GM18951 (cell line): ENCODE results near the gene CEP128.

Experiments used
- POLR2A ChIP-seq: IDR thresholded peaks from 4 replicates; pipeline ENCODE4 v1.6.1; 2011; ENCODE audit warnings: mild to moderate bottlenecking; ENCODE audit not compliant: insufficient read length, insufficient read depth; ENCODE audit errors: extremely low read depth
- in situ Hi-C: fragments of 300-500 bp; cut with MboI; formaldehyde crosslinking; loops from one replicate; pipeline ENCODE4 v1.12.0; 2022; ENCODE audit warnings: low sequenced_read_pairs, mixed read lengths, inconsistent platforms; ENCODE audit not compliant: unreplicated experiment

CEP128 gene

DNA sequence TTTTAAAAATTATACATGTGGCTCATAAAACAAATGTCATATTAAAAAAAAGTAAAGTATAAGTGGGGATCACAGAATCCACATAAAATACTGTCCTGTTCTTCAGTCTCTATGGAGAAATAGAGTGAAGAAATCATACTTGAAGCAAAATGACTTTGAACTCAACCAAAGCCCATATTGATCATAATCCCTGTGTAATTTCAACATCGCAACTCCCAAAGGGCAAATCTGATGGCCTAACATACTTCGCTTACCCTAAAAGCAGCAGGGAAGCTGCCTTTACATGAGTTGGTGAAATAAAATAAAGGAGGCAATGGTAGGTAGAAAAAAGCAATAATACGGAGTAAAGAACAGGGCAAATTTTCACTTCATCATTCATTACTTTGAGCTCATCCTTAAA lies 101.8 kb downstream of the CEP128 start:
- no peak for TF ChIP-seq POLR2A
- in situ Hi-C loops: loop anchor here (25.0 kb wide), 2 partner anchors 652 to 777 kb away; no protein-coding TSS in a partner anchor

DNA sequence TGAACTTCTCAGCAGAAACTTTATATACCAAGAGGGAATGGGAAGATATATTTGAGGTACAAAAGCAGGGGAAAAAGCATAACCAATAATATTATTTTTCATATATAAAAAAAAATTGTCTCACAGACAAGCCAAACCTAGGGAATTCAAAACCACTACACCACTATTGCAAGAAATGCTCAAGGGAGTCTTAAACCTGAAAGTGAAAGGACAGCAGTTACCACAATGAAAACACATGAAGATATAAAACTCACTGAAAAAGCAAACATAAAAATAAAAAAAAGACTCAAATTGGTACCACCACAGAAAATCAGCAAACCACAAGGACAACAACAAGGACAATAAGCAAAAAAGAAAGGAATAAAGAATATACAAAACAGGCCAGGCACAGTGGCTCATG lies 131.9 kb downstream of the CEP128 start:
- TF ChIP-seq POLR2A: no peak
- in situ Hi-C loops: no loop called here

DNA sequence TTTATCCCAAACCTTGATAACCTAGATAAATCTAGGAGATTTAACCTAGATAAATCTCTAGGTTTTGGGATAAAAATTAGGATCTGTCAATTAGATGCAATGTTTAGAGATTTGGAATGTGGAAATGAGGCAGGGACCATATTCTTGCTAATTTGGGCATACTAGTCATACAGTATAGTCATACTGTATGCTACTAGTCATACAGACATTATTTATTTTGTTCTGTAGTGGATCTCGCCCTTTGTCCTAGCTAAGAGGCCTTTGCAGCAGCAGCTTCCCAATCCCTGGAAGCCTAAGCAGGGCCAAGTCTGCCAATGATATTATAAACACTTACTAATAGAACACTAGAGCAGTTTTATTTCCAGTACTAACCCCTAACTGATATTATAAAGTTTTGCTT lies 136.4 kb downstream of the CEP128 start:
- in situ Hi-C loops: no loop called here
- no peak for TF ChIP-seq POLR2A

DNA sequence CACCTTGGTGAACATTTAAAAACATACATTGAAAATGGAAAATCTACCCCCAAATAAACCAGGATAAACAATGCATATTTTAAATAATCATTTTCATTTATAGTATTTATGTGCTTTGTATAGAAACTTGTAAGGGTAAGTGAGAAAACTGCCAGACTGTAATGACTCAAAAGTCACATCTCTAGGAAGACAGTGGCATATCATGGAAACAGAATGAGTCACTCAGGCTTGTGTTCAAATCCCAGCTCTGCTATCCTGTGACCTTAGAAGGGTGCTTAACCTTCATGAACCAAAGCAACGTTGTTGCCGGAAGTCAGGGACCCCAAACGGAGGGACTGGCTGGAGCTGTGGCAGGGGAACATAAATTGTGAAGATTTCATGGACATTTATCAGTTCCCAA lies 142.7 kb downstream of the CEP128 start:
- in situ Hi-C loops: no loop called here
- no peak for TF ChIP-seq POLR2A

DNA sequence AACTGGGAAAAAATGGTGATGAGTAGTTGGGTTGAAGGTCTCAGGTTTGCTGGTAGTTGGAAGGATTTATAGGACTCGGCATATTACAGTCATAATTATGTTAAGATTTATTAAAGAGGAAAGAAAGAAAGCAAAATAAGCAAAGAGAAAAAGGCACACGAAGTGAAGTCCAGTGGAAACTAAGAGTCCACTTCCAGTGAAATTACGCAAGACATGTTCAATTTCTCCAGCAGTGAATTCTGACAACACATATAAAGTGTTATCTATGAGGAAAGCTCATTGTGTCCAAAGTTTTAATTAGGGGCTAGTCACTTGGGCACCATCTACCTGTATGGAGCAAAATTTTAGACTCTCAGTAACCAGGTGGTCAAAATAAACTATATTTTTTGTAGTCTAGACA lies 143.3 kb downstream of the CEP128 start:
- in situ Hi-C loops: no loop called here
- no peak for TF ChIP-seq POLR2A

DNA sequence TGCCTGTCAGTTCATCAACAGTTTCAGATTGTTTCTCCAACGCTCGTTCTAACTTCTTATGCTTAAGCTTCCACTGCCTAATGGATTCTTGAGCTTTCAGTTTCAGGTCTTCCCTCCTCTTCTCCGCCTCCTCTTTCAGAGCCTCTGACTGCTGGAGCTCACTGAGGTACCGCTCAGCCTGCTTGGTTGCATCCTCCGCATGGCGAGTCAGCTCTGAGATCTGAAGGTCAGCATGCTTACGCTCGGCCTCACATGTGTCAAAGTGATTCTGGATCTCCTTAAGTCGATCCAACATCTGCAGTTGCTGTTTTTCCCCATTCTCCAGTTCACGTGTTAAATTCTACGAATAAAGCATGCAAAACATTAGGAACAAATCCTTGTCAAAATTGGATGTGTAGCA lies 148.8 kb downstream of the CEP128 start:
- in situ Hi-C loops: no loop called here
- no peak for TF ChIP-seq POLR2A

DNA sequence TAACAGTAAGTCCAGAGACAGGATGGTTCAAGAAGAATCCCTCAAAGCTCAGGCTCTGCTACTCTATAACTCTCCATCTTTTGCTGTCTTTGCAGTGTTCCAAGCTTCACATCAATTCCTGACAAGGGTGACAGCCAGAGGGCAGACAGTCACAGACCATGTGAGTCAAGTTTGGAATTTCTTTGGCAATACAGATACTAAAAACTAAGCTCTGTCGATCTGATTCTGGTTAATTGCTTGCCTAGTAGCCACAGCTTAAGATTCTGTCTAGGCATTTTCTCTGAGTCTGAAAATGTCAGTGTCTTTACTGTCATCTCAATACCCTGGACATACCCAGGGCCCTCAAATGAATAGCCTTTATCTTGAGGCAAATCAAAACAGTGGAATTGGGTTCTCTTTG lies 153.7 kb downstream of the CEP128 start:
- no peak for TF ChIP-seq POLR2A
- in situ Hi-C loops: no loop called here

DNA sequence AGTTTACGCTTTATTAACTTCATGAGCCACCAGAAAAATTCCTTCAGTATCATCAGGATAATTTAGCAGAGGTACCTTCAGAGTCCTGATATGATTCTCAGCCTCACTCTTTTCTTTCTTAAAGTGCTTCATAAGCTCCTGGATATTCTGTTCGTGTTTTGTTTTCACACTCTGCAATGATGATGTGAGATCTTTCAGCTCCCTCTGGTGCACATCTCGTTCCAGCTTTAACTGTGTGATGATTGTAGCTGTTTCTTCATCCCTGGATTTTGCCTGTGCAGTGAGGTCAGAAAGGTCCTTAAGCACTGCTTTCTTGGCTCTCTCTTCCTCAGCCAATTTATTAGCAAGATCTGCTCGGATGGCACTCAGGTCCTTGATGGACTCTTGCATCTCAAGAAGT lies 156.7 kb downstream of the CEP128 start:
- in situ Hi-C loops: no loop called here
- TF ChIP-seq POLR2A: no peak

DNA sequence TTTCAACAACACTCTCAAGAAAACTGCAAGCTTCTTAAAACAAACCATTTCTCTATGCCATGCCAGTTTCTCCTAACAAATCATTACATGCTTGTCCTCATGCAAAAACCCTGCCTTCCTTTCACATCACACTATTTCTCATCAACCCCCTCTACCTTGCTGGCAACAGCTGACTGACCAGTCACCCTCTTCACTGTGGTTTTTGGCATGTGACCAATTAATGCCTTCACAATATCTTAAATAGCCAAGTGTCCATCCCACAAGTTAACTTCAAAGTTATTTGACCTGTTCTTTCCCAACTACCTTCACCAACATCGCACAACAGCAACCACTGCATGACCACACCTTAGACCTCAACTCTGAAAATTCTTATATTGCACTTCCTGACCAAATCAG lies 159.6 kb downstream of the CEP128 start:
- in situ Hi-C loops: no loop called here

DNA sequence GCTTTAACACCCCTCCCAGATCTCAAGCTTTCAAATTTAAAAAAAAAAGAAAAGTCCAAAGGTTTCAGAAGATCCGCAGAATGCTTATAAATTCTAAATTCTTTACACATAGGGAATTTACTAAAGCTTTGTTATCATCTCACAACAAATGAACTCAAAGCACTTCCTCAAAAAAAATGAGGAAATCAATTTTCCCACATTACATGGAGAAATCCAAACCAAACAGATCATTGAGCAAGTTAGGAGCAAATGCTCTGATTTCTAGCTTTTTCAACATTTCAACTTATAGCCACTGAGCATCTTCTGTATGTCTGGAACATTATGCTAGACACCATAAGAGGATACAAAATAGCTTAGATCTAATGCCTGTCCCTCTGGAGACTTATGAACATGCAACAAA lies 161.0 kb downstream of the CEP128 start:
- in situ Hi-C loops: no loop called here
- TF ChIP-seq POLR2A: no peak

More for the DNA sequence above, 159.6 kb downstream of the CEP128 start:
- TF ChIP-seq POLR2A: no peak

DNA sequence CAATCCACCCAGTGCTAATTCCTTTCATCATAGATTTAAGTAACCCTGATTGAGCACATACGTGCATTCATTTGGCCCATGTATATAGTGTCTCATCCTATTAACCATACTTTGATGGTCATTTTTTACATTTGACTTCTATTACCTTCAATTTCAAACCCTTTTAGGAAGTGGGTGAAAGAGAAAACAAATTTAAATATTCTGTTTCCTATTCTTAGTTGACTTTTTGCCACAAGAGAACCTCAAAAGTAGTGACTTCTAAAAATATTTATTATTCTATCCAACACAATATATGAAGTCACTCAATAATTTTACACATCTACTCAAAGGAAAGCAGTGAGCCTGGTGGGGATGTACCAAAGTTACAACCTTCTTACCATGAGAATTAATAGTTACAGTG lies 164.9 kb downstream of the CEP128 start:
- in situ Hi-C loops: no loop called here
- TF ChIP-seq POLR2A: no peak

DNA sequence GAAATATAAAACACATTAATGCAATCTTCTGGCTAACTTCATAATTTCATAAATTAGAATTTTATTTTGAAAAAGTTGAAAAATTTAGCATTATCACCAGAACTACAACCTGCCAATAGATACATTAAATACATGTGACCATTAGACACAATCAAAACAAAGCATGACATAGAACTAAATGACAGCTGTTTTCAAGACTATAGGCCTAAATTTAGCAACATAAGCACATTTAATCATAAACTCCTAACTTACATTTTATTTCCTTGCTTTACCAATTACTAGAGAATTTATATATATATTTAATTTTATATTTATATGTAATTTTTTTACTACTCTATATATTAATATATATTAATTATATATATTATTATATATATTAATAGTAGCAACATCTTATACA lies 165.4 kb downstream of the CEP128 start:
- no peak for TF ChIP-seq POLR2A
- in situ Hi-C loops: no loop called here

DNA sequence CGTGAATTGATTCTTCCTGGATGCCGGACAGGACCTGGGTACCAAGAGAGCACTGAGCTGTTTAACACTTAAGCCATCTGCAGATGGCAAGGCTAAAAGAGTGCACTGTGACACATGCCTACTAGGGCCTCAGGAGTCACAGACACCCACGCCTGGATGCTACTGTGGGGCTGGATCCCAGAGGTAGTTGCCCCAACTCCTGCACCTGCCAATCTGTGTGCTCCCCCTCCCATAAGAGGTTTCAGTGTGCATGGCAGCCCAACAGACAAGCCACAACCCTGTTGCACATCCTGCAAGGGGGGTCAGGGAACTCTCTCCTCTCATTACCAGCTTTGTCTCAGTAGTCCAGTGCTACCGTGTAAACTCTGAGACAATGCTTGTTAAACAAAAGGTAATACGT lies 169.0 kb downstream of the CEP128 start:
- in situ Hi-C loops: no loop called here
- no peak for TF ChIP-seq POLR2A

DNA sequence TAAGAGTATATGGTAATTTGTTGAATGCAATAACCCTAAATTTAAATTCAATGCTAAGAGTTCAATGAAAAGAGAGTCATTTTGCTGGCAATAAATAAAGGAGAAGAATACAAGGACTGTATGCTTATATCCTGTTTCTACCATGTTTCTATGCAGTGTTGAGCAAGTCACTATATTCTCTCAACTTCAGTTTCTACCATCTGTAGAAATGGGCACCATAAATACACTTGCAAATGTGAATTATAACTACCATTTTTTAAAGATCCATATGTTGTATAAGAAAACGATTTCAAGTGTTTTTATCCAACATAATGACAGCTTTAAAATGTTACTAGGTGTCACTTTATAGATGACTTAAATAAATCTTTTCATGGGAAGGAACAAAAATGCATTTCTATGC lies 170.3 kb downstream of the CEP128 start:
- no peak for TF ChIP-seq POLR2A
- in situ Hi-C loops: no loop called here
